ENCODE measurements around the gene CNTNAP2. TPM values are rescaled to one million over a fixed set of nuclear protein-coding genes. Genes with fewer than 3 reads are reported as not detected.

Gene CNTNAP2
- total and polyA plus RNA-seq, 2 of the 8 experiments (the other 6 are each of a cell fraction or from before 2014, with no cell fraction given): 27.9 to 71.0 TPM

- TF ChIP-seq NANOG (IDR thresholded peaks at IDR 0.05; ENCODE audit: insufficient read depth, low read depth, low read length, poor library complexity, severe bottlenecking): no peak
- no peak for TF ChIP-seq JUND (IDR thresholded peaks at IDR 0.05; ENCODE audit: low read length)
- TF ChIP-seq, protein P1, sequence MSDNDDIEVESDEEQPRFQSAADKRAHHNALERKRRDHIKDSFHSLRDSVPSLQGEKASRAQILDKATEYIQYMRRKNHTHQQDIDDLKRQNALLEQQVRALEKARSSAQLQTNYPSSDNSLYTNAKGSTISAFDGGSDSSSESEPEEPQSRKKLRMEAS (IDR thresholded peaks at IDR 0.05): no peak
Observed at GRCh38 chr7:146397141-146397540, 280.5 kb downstream of the CNTNAP2 start (continued).
